OCI-LY1 (cell line): ENCODE data around the gene MAP7.

ENCODE experiments used
- EZH2 ChIP-seq: fragments of 200-600 bp; sonication (generic), shearing (Covaris generic); IDR thresholded peaks from 2 replicates; pipeline ENCODE4 v1.8.0; 2017; ENCODE audit warnings: borderline replicate concordance, mixed run types, mild to moderate bottlenecking, antibody characterized with exemption, low read length, moderate library complexity, mixed read lengths
- TF ChIP-seq, protein P1 (sequence below): fragments of 200-600 bp; sonication (generic), shearing (Covaris generic); IDR thresholded peaks from 2 replicates; pipeline ENCODE4 v1.5.1; 2017; ENCODE audit warnings: mild to moderate bottlenecking, antibody characterized with exemption, low read length, moderate library complexity, mixed read lengths

DNA sequence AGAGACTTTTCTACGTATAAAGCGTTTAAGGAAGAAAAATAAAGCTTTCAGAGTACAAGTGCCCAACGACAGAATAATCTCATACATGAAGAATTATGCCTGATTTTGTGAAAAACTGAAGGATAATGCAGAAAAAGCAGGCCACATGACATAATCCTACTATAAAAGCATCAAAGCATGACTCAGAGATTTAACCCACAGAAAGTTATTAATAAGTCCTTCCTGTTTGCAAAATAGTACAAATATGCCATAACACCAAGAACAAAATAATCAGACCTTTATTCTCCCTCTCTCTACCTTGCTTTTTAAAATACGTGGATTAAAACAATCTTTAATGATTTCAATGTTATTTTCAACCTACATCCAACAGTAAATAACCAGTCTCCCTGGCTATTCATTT, 142.0 kb downstream of the MAP7 start:
- TF ChIP-seq EZH2, result no peak
- TF ChIP-seq, protein P1, sequence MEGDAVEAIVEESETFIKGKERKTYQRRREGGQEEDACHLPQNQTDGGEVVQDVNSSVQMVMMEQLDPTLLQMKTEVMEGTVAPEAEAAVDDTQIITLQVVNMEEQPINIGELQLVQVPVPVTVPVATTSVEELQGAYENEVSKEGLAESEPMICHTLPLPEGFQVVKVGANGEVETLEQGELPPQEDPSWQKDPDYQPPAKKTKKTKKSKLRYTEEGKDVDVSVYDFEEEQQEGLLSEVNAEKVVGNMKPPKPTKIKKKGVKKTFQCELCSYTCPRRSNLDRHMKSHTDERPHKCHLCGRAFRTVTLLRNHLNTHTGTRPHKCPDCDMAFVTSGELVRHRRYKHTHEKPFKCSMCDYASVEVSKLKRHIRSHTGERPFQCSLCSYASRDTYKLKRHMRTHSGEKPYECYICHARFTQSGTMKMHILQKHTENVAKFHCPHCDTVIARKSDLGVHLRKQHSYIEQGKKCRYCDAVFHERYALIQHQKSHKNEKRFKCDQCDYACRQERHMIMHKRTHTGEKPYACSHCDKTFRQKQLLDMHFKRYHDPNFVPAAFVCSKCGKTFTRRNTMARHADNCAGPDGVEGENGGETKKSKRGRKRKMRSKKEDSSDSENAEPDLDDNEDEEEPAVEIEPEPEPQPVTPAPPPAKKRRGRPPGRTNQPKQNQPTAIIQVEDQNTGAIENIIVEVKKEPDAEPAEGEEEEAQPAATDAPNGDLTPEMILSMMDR, result no peak
